Stimulated activated CD4-positive, alpha-beta T cell treated with anti-CD3 and anti-CD28 coated beads, TNF-alpha, amount 100 ng/mL, for 48 hours (primary cell): ENCODE data around the gene CSGALNACT2.

Source experiments
- DNase-seq, 3 donors: peaks; one replicate each; pipeline ENCODE4 v3.0.0-alpha.2; 2020; ENCODE audit warnings: low read depth in 3 of 3

The CSGALNACT2 gene

DNA sequence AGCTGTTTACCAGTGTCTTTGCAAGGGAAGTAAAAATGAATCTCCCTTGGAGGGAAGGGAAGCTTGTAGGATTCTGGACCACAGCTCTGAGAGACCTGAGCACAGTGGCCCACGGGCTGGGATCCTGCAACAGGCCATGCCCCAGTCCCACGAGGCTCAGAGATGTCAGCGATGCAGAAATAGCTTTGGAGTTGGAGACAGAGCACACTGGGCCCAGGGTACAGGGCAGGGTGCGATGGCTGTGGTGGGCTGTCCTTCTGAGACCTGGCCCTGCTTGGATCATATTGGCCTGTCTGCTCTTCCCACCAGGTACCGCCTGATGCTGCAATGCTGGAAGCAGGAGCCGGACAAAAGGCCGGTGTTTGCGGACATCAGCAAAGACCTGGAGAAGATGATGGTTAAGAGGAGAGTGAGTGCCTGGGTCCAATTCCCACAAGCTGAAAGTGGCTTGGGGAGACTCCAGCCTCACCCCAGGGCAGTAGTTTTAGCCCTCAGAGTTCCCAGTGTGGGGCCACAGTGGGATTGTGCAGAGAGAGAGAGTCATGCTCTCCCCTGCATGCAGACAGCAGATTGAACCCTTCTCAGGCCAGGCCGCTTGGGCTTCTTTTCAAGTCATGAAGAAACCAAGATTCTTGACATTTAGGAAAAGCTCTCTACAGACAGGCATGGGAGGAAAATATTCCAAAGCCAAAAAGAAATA lies 13.5 kb upstream of the CSGALNACT2 start:
- no peak for DNase-seq

GRCh38 chr10:43125274-43125845 lies 12.9 kb upstream of the CSGALNACT2 start:
- DNase-seq: no peak

DNA sequence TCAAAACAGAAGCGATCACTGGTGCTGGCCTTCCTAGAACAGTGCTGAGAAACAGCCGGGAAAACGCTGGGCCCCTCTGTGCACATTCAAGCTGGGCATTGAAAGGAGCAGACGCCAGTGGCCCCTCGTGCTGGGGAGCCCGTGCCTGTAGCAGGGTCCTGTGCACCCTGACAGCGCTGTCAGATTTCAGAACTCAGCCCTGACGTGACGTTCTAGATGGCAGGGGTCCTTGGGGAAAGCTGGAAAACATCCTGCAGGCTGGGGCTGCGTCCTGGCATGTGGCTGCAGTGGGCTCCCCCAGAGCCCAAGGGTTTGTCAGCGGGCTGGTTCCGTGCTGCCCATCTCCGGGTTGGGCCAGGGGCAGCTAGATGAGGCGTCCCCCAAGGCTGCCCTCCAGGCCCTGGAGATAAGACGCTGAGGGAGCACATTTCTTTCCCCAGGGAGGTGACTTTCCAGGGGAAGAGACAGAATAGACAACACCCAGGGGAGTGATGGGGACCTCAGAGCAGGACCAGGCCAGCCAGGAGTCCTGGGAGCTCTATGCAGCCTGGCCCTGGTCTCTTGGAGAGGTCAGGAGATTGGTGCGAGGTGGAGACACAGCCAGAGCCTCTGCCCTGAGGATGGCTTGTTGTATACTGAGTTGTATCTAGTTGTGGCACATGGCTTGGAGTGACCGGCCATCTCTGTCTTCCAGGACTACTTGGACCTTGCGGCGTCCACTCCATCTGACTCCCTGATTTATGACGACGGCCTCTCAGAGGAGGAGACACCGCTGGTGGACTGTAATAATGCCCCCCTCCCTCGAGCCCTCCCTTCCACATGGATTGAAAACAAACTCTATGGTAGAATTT lies 12.1 kb upstream of the CSGALNACT2 start:
- DNase-seq: no peak

DNA sequence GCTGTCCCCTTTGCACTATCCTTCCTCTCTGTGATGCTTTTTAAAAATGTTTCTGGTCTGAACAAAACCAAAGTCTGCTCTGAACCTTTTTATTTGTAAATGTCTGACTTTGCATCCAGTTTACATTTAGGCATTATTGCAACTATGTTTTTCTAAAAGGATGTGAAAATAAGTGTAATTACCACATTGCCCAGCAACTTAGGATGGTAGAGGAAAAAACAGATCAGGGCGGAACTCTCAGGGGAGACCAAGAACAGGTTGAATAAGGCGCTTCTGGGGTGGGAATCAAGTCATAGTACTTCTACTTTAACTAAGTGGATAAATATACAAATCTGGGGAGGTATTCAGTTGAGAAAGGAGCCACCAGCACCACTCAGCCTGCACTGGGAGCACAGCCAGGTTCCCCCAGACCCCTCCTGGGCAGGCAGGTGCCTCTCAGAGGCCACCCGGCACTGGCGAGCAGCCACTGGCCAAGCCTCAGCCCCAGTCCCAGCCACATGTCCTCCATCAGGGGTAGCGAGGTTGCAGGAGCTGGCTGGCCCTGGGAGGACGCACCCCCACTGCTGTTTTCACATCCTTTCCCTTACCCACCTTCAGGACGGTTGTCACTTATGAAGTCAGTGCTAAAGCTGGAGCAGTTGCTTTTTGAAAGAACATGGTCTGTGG lies 11.4 kb upstream of the CSGALNACT2 start:
- DNase-seq: no peak

DNA sequence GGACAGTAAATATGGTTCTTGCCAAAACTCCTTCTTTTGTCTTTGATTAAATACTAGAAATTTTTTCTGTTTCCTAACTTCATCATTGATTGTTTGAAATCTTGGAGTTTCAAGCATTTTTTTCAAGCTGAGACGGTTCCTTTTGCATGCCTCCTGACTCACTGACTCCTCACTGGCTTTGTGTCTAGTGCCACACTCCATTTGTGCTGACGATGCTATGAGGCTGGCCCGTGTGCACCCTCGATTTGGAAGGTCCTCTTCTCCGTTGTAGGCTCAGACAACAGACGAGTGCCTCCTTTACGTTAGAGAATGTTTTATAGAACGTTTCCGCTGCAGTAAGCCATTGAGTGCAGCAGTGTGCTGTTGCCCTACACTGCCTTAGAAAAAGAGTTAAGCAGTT lies 10.8 kb upstream of the CSGALNACT2 start:
- DNase-seq: no peak

- no peak for DNase-seq
Observed at GRCh38 chr10:43128331-43128730, 9.9 kb upstream of the CSGALNACT2 start.

- no peak for DNase-seq
Observed at GRCh38 chr10:43128958-43129706, 9.1 kb upstream of the CSGALNACT2 start.

DNA sequence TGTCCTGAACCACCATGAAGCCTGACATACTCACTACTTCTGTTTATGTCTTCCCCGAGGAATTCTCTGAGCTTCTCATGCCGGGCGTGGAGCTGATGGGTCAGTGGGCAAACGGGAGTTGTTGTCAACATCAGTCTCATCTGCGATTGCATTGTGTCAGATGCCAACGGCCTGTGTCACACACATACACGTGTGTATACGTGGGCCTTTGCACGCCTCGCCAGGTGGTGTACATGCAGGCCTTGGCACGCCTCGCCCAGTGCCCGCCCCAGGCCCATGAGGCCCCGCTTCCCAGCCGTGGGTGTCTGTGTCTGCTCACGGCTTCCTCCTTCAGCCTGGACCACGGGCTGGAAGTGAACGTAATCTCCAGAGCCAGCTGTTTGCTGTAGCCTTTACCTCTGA lies 7.5 kb upstream of the CSGALNACT2 start:
- DNase-seq: no peak

DNA sequence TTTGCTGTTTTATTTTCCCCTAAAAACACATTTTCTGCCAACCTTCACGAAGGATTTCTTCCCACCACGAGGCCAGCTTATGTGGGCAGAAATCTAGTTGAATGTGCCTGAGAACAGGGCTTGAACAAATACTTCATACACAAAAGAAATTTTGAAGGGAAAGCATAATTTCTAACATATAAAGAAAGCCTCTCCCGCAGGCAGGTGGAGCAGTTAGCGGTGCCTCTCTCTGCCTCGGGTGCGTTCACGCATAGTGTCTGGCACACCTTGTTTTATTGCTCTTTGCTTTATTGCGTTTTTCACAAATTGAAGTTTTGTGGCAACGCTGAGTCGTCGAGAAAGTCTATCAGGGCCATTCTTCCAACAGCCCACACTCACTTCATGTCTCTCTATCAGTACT lies 7.0 kb upstream of the CSGALNACT2 start:
- no peak for DNase-seq

DNA sequence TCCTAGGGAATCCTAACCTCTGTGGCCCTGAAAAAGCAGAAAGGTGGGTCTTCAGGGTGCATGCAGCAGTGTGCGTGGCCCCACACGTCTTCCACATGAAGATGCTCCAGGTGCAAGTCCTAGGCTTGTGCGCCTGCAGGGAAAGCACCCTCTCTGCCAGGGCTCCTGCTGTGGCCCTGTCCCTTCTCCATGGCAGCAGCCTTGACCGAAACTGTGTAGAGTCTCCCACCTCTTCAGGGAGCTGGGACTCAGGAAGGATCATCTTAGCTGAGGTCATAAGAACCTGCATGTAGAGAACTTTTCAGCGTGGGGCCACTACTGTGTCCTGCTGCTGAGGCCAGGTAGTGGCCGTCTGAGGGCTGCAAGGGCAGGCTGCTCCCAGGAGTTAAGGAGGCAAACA lies 6.3 kb upstream of the CSGALNACT2 start:
- no peak for DNase-seq

- DNase-seq: no peak
Observed at GRCh38 chr10:43132867-43133787, 5.1 kb upstream of the CSGALNACT2 start.

DNA sequence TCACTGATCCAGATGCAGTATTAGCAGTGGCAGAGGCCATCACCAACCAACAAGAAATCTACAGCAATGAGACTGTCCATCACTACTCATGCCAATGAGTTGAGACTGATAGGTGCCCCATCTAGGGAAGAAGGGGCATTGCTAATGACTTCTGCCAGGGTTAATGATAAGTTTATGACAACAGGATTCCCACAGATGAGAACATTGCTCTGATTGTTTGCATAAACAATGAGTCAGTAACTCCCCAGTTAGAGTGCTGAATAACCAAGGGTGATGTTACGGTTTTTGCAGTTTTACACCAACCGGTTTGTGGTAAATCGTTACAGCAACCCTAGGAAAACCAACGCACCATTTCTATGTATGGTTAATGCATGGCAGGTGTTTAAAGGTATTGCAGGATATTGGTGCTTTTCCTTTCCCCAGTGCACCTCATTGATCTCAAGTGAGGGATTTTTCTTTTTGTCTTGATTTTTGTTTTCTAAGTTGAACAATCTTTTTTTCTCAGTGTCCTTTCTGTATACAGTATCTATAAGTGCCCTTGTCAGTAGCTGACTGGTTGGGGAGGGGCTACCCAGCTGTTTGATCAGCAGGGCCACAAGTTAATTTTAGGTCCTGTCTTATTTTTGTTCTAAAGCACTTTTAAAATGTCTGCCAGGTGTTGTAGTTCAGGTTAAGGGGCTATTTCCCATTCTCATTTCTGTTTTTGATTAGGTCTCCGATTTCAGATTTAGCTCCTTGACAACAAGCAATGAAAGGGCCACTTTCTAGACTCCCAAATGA lies 3.9 kb upstream of the CSGALNACT2 start:
- no peak for DNase-seq

DNA sequence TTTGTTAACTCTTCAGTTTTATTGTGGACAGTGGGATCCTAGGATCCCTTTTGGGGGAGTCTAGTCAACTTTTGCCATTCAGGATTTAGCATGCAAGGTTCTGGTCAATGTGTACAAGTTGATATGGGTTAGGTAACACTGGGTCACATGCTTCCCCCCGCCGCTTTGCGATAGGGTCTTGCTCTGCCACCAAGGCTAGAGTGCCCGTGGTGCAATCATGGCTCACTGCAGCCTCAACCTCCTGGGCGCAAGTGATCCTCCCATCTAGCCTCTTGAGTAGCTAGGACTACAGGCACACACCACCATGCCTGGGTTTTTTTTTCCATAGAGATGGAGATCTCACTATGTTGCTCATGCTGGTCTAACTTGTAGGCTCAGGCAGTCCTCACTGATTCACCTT lies 3.2 kb upstream of the CSGALNACT2 start:
- no peak for DNase-seq

DNA sequence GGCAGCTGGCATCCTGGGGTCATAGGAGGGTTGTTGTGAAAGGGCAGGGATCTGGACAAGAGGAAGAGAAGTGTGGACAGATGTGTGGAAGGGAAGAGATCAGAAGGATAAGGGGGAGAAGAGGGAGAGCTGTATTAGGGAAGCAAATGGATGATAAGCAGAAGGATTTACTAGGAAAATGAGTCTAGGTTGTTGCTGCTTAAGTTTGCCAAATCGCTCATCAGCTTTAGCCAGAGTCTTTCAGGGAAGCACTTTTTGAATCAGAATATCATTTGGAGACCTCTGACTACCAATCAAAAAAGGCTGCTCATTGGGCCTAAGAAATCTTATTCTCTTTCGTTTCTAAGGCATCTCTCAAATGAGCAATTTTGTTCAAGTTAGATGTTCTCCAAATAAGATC lies 2.6 kb upstream of the CSGALNACT2 start:
- no peak for DNase-seq

- DNase-seq: no peak
Observed at GRCh38 chr10:43136432-43136831, 1.8 kb upstream of the CSGALNACT2 start.

DNA sequence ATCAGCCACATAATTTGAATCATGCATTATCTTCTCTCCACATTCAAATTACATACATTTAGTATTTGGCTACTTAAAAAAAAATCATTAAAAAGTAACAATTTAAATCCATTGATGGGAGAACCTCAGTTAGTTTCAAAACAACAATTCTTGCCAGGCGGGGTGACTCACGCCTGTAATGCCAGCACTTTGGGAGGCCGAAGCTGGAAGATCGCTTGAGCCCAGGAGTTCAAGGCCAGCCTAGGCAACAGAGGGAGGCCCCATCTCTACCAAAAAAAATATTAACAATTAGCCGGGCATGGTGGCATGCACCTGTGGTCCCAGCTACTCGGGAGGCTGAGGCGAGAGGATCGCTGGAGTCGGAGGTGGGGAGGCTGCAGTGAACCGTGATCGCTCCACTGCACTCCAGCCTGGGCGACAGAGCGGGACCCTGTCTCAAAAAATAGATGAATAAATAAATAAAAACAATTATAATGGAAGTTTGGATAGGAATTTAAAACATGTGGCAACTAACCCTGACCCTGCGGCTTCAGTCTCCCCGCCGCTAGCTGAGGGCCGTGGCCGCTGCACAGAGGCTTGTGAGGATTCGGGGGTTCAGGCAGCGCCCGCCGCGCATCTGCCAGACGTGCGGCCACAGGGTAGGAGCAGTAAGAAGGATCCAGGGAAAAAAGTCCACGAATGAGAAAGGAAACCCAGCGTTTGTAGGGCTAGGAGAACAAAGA lies 1.1 kb upstream of the CSGALNACT2 start:
- no peak for DNase-seq

GRCh38 chr10:43137717-43138020 lies 576 bp upstream of the CSGALNACT2 start:
- DNase-seq: peak in 1 of 3 donors; percentile 17

DNA sequence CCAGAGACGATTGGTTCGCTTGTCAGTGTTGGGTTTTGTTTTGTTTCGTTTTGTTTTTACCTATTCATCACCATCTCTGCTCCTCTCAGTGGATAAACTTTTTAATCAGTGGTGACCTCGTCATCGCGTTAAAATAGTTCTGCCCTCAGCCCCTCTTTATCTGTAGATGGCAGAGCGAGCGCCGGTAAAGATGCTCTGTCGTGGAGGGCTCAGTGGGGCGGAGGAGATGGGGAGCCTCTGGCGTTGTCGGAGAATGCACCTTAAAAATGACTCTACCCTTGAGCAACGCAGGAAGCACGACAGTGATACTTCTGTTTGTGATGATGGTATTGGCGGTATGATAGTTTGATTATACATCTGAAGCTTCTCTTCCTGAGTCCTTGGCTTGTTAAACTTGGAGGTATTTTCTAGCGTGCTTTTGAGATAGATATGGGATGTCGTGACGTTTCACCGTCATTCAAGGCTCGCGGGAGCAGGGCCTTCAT lies 554 bp downstream of the CSGALNACT2 start:
- DNase-seq: peak; percentile 28 to 48 (median 40)

GRCh38 chr10:43141421-43141820 lies 3.2 kb downstream of the CSGALNACT2 start:
- no peak for DNase-seq
